ENCODE results near the gene SMPX. TPM values are rescaled to one million over a fixed set of nuclear protein-coding genes. Genes with fewer than 3 reads are reported as not detected.

Gene SMPX
- total RNA-seq, 1 experiment from 2014 or later = not detected

- no peak overlapping the region for H2AFZ ChIP-seq
- H3K36me3 ChIP-seq (ENCODE audit: low read depth) = no peaks in the 10 kb centered on the region
- no peak overlapping the region for H3K27ac ChIP-seq
- intact Hi-C loops (cut with micrococcal nuclease; ENCODE audit: unreplicated experiment) = no loop called here
- TF ChIP-seq EZH2 (IDR thresholded peaks at IDR 0.05; ENCODE audit: low read depth) (no peak), CTCF (conservative IDR thresholded peaks at IDR 0.05) (no peak)
- H3K9me3 ChIP-seq (ENCODE audit: insufficient read depth, low read depth) = no peaks in the 10 kb centered on the region
- H3K9me2 ChIP-seq (ENCODE audit: insufficient read depth) = no peaks in the 10 kb centered on the region
- no peak overlapping the region for H3K4me3 ChIP-seq
- no peaks in the 10 kb centered on the region for H4K20me1 ChIP-seq (ENCODE audit: insufficient read depth)
- H3F3A ChIP-seq (ENCODE audit: insufficient read depth, low read depth) = no peaks in the 10 kb centered on the region
- no peak for DNase-seq
- CTCF ChIA-PET = no interaction called here
- no peaks in the 10 kb centered on the region for H3K4me1 ChIP-seq (replicated peaks; ENCODE audit: insufficient read depth)
- POLR2A ChIA-PET (ENCODE audit: unreplicated experiment) = no interaction called here
- H3K4me2 ChIP-seq = no peak overlapping the region
- H3K79me2 ChIP-seq (ENCODE audit: low read depth) = no peaks in the 10 kb centered on the region
- no peaks in the 10 kb centered on the region for H3K27me3 ChIP-seq (ENCODE audit: insufficient read depth, low read depth)
- BruUV-seq (replicated peaks) = no TSS peak
Measured at GRCh38 chrX:21715337-21715736, 42.6 kb downstream of the SMPX start.

- POLR2A ChIA-PET (ENCODE audit: unreplicated experiment) = no interaction called here
- Histone ChIP-seq H3K27me3 (ENCODE audit: insufficient read depth, low read depth) (no peaks in the 10 kb centered on the region), H2AFZ (no peak overlapping the region), H3K4me1 (replicated peaks; ENCODE audit: insufficient read depth) (no peaks in the 10 kb centered on the region), H3K4me3 (no peak overlapping the region), H3K4me2 (no peak overlapping the region), H3K36me3 (ENCODE audit: low read depth) (no peaks in the 10 kb centered on the region), H3F3A (ENCODE audit: insufficient read depth, low read depth) (no peaks in the 10 kb centered on the region), H3K9me2 (ENCODE audit: insufficient read depth) (no peaks in the 10 kb centered on the region), H3K9me3 (ENCODE audit: insufficient read depth, low read depth) (no peaks in the 10 kb centered on the region), H3K79me2 (ENCODE audit: low read depth) (no peaks in the 10 kb centered on the region), H3K27ac (no peak overlapping the region), H4K20me1 (ENCODE audit: insufficient read depth) (no peaks in the 10 kb centered on the region)
- intact Hi-C loops (cut with micrococcal nuclease; ENCODE audit: unreplicated experiment) = no loop called here
- BruUV-seq (replicated peaks) = no TSS peak
- CTCF ChIA-PET = no interaction called here
- DNase-seq = no peak
- TF ChIP-seq CTCF (conservative IDR thresholded peaks at IDR 0.05) = no peak
- no peak for TF ChIP-seq EZH2 (IDR thresholded peaks at IDR 0.05; ENCODE audit: low read depth)
Measured at GRCh38 chrX:21711848-21712197, 46.1 kb downstream of the SMPX start.

GRCh38 chrX:21711129-21711847, 46.6 kb downstream of the SMPX start:
- Histone ChIP-seq H3K36me3 (ENCODE audit: low read depth) (no peaks in the 10 kb centered on the region), H4K20me1 (ENCODE audit: insufficient read depth) (no peaks in the 10 kb centered on the region), H3K9me2 (ENCODE audit: insufficient read depth) (no peaks in the 10 kb centered on the region), H3K27ac (no peak overlapping the region), H3K27me3 (ENCODE audit: insufficient read depth, low read depth) (no peaks in the 10 kb centered on the region), H3K4me1 (replicated peaks; ENCODE audit: insufficient read depth) (no peaks in the 10 kb centered on the region), H3K79me2 (ENCODE audit: low read depth) (no peaks in the 10 kb centered on the region), H3K4me3 (no peak overlapping the region), H2AFZ (no peak overlapping the region), H3K4me2 (no peak overlapping the region), H3F3A (ENCODE audit: insufficient read depth, low read depth) (no peaks in the 10 kb centered on the region), H3K9me3 (ENCODE audit: insufficient read depth, low read depth) (no peaks in the 10 kb centered on the region)
- no peak for TF ChIP-seq EZH2 (IDR thresholded peaks at IDR 0.05; ENCODE audit: low read depth)
- TF ChIP-seq CTCF (conservative IDR thresholded peaks at IDR 0.05) = no peak
- DNase-seq = no peak
- ChIA-PET CTCF (no interaction called here), POLR2A (ENCODE audit: unreplicated experiment) (no interaction called here)
- intact Hi-C loops (cut with micrococcal nuclease; ENCODE audit: unreplicated experiment) = no loop called here
- no TSS peak for BruUV-seq (replicated peaks)
